H9 (cell line): Measurements from ENCODE around the gene CHST1. TPM values are rescaled to one million over a fixed set of nuclear protein-coding genes. Genes with fewer than 3 reads are reported as not detected.

Source experiments
- DNase-seq: peaks from one replicate; pipeline ENCODE4 v3.0.0-alpha.2; 2017
- H2AFZ ChIP-seq: one replicate; pipeline ENCODE4 v1.6.1; 2013; ENCODE audit warnings: mild to moderate bottlenecking, low read length, control low read depth, moderate library complexity
- H2AK5ac ChIP-seq: 2 replicates; pipeline ENCODE4 v1.6.1; 2013; ENCODE audit warnings: low read length, control low read depth, mixed read lengths; ENCODE audit not compliant: insufficient read length
- H2BK120ac ChIP-seq: one replicate; pipeline ENCODE4 v1.6.1; 2013; ENCODE audit warnings: low read depth, mild to moderate bottlenecking, low read length, control low read depth, inconsistent platforms; ENCODE audit not compliant: poor library complexity, severe bottlenecking
- H2BK12ac ChIP-seq: 2 replicates; pipeline ENCODE4 v1.6.1; 2013; ENCODE audit warnings: low read length, control low read depth, mixed read lengths, low read depth; ENCODE audit not compliant: insufficient read length
- H2BK15ac ChIP-seq: 2 replicates; pipeline ENCODE4 v1.6.1; 2013; ENCODE audit warnings: low read depth, low read length, control low read depth
- H2BK20ac ChIP-seq: one replicate; pipeline ENCODE4 v1.6.1; 2013; ENCODE audit warnings: low read depth, mild to moderate bottlenecking, low read length, control low read depth, inconsistent platforms; ENCODE audit not compliant: poor library complexity, severe bottlenecking
- H2BK5ac ChIP-seq: 2 replicates; pipeline ENCODE4 v1.6.1; 2013; ENCODE audit warnings: low read length, control low read depth, mixed read lengths; ENCODE audit not compliant: insufficient read length
- H3K14ac ChIP-seq: 2 replicates; pipeline ENCODE4 v1.6.1; 2013; ENCODE audit warnings: low read length, control low read depth; ENCODE audit not compliant: insufficient read depth
- H3K18ac ChIP-seq: 2 replicates; pipeline ENCODE4 v1.6.1; 2013; ENCODE audit warnings: low read depth, mild to moderate bottlenecking, mixed read lengths, low read length, control low read depth; ENCODE audit not compliant: insufficient read length
- H3K23ac ChIP-seq: 2 replicates; pipeline ENCODE4 v1.6.1; 2013; ENCODE audit warnings: low read length, control low read depth, mixed read lengths, low read depth; ENCODE audit not compliant: insufficient read length
- H3K23me2 ChIP-seq: 2 replicates; pipeline ENCODE4 v1.6.1; 2013; ENCODE audit warnings: low read depth, mild to moderate bottlenecking, mixed read lengths, low read length, control low read depth; ENCODE audit not compliant: insufficient read length, poor library complexity, severe bottlenecking
- H3K27ac ChIP-seq: 2 replicates; pipeline ENCODE4 v1.5.1; 2013; ENCODE audit warnings: low read length, control low read depth, mixed read lengths, low read depth; ENCODE audit not compliant: insufficient read length
- H3K27me3 ChIP-seq: 2 replicates; pipeline ENCODE4 v1.6.1; 2013; ENCODE audit warnings: low read length, control low read depth, inconsistent platforms; ENCODE audit not compliant: insufficient read depth
- H3K4ac ChIP-seq: 2 replicates; pipeline ENCODE4 v1.6.1; 2013; ENCODE audit warnings: low read depth, mild to moderate bottlenecking, control low read depth, inconsistent platforms, low read length, moderate library complexity
- H3K4me1 ChIP-seq: 2 replicates; pipeline ENCODE4 v1.6.1; 2013; ENCODE audit warnings: low read length, control low read depth, inconsistent platforms; ENCODE audit not compliant: insufficient read depth
- H3K4me2 ChIP-seq: 2 replicates; pipeline ENCODE4 v1.6.1; 2013; ENCODE audit warnings: low read length, control low read depth, mixed read lengths; ENCODE audit not compliant: insufficient read length, insufficient read depth
- H3K56ac ChIP-seq: 2 replicates; pipeline ENCODE4 v1.6.1; 2013; ENCODE audit warnings: low read depth, mild to moderate bottlenecking, mixed read lengths, low read length, control low read depth; ENCODE audit not compliant: insufficient read length
- H3K79me1 ChIP-seq: 2 replicates; pipeline ENCODE4 v1.6.1; 2013; ENCODE audit warnings: low read depth, mild to moderate bottlenecking, moderate library complexity, low read length, control low read depth, inconsistent platforms; ENCODE audit not compliant: insufficient read depth, poor library complexity, severe bottlenecking
- H3K79me2 ChIP-seq: 2 replicates; pipeline ENCODE4 v1.6.1; 2013; ENCODE audit warnings: low read length, control low read depth, inconsistent platforms; ENCODE audit not compliant: insufficient read depth
- H3K9ac ChIP-seq: 2 replicates; pipeline ENCODE4 v1.6.1; 2013; ENCODE audit warnings: low read length, control low read depth, mixed read lengths; ENCODE audit not compliant: insufficient read length; ENCODE audit errors: extremely low read depth
- H3K9me3 ChIP-seq: one replicate; pipeline ENCODE4 v1.6.1; 2013; ENCODE audit warnings: low read depth, low read length, inconsistent platforms; ENCODE audit not compliant: control insufficient read depth
- H3T11ph ChIP-seq: one replicate; pipeline ENCODE4 v1.6.1; 2013; ENCODE audit warnings: mild to moderate bottlenecking, low read length, control low read depth, inconsistent platforms
- H4K20me1 ChIP-seq: one replicate; pipeline ENCODE4 v1.6.1; 2013; ENCODE audit not compliant: control insufficient read depth, insufficient read length, insufficient read depth
- H4K5ac ChIP-seq: 2 replicates; pipeline ENCODE4 v1.6.1; 2013; ENCODE audit warnings: low read depth, mild to moderate bottlenecking, mixed read lengths, low read length, control low read depth; ENCODE audit not compliant: insufficient read length
- H4K8ac ChIP-seq: replicated peaks from 2 replicates; pipeline ENCODE4 v1.6.1; 2013; ENCODE audit warnings: low read length, control low read depth, mixed read lengths, low read depth; ENCODE audit not compliant: insufficient read length
- H4K91ac ChIP-seq: 2 replicates; pipeline ENCODE4 v1.6.1; 2013; ENCODE audit warnings: low read depth, mild to moderate bottlenecking, moderate library complexity, mixed read lengths, low read length, control low read depth; ENCODE audit not compliant: insufficient read length
- H3K27ac Mint-ChIP-seq, 3 experiments: 2 replicates in 2 of 3; 3 replicates in 1 of 3; pipeline ENCODE4 v1.8.0; 2020 to 2021; ENCODE audit warnings: mixed read lengths in 3 of 3, mild to moderate bottlenecking in 1 of 3, moderate library complexity in 1 of 3
- H3K27me3 Mint-ChIP-seq: 2 replicates; pipeline ENCODE4 v1.8.0; 2021; ENCODE audit warnings: low read depth, mild to moderate bottlenecking, moderate library complexity, mixed read lengths
- H3K36me3 Mint-ChIP-seq, 3 experiments: 2 replicates in 2 of 3; 3 replicates in 1 of 3; pipeline ENCODE4 v1.8.0; 2020 to 2021; ENCODE audit warnings: low read depth in 3 of 3, mixed read lengths in 3 of 3; ENCODE audit not compliant: insufficient read depth in 1 of 3
- H3K4me1 Mint-ChIP-seq, 2 experiments: 2 replicates each; pipeline ENCODE4 v1.8.0; 2020; ENCODE audit warnings: mixed read lengths in 2 of 2
- H3K4me3 Mint-ChIP-seq, 2 experiments: 2 replicates in 1 of 2; 3 replicates in 1 of 2; pipeline ENCODE4 v1.8.0; 2020 to 2021; ENCODE audit warnings: mild to moderate bottlenecking in 2 of 2, mixed read lengths in 2 of 2, moderate library complexity in 1 of 2
- H3K9me3 Mint-ChIP-seq, 2 experiments: 2 replicates in 1 of 2; 3 replicates in 1 of 2; pipeline ENCODE4 v1.8.0; 2020; ENCODE audit warnings: mild to moderate bottlenecking in 2 of 2, mixed read lengths in 2 of 2, moderate library complexity in 1 of 2
- WGBS: extraction: QIAGEN DNeasy Blood & Tissue Kit; methylation state at CpG from one replicate; pipeline ENCODE4 v1.1.7; 2013; ENCODE audit warnings: missing lambda C conversion rate, low lambda C conversion rate, mixed read lengths; ENCODE audit not compliant: insufficient read length; ENCODE audit errors: extremely low coverage; 5-methylcytosine and 5-hydroxymethylcytosine counted together
- total RNA-seq: library from RNA; stranded (reverse); gene quantifications from 2 replicates; pipeline ENCODE4 v1.2.1, GENCODE V29; 2021
- TF ChIP-seq, protein P1 (sequence below): fragments of 200-600 bp; sonication (generic); conservative IDR thresholded peaks from 3 replicates; pipeline ENCODE4 v1.8.0; 2021; ENCODE audit warnings: antibody characterized with exemption, mild to moderate bottlenecking

The CHST1 gene
- total RNA-seq, 1 experiment from 2014 or later: 0.57 TPM

DNA sequence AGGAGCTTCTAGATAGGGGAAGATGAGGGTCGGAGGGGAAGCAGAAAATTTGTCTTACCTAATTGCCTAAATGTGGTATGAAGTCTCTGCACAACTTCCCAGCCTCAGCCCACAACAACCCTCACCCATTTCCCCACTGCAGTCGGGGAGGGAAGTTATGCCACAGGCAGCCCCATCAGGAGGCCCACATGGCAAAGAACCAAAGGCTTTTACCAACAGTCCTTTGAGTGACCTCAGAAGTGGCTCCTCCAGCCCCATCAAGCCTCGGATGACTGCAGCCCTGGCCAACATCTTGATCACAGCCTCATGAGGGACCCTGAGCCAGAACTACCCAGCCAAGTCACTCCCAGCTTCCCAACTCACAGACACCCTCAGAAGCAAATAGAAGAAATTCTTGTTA, 54.8 kb downstream of the CHST1 start:
- Mint-ChIP-seq H3K36me3 (no peaks in the 10 kb centered on the region; a peak in 1 of 7 replicates), H3K4me1 (peaks cover 3 to 16% of the 10 kb centered on the region in 2 experiments; a peak in 3 of 4 replicates), H3K4me3 (no peak overlapping the region), H3K27me3 (peaks cover 25% of the 10 kb centered on the region), H3K9me3 (no peaks in the 10 kb centered on the region), H3K27ac (no peak overlapping the region; a peak in 1 of 7 replicates)
- no peaks in the 10 kb centered on the region for H3K4me1 ChIP-seq
- H3K27ac ChIP-seq: no peak overlapping the region
- no peaks in the 10 kb centered on the region for H3K79me1 ChIP-seq
- no peak overlapping the region for H3K18ac ChIP-seq
- H3K9me3 ChIP-seq: no peaks in the 10 kb centered on the region
- no peak overlapping the region for H3K4me2 ChIP-seq
- no peak overlapping the region for H2BK20ac ChIP-seq
- H3K23ac ChIP-seq: no peak overlapping the region
- DNase-seq: no peak
- H2BK120ac ChIP-seq: no peak overlapping the region
- H2AK5ac ChIP-seq: no peak overlapping the region
- H3K23me2 ChIP-seq: no peaks in the 10 kb centered on the region
- no peak overlapping the region for H2BK5ac ChIP-seq
- no peak overlapping the region for H4K8ac ChIP-seq
- TF ChIP-seq, protein P1, sequence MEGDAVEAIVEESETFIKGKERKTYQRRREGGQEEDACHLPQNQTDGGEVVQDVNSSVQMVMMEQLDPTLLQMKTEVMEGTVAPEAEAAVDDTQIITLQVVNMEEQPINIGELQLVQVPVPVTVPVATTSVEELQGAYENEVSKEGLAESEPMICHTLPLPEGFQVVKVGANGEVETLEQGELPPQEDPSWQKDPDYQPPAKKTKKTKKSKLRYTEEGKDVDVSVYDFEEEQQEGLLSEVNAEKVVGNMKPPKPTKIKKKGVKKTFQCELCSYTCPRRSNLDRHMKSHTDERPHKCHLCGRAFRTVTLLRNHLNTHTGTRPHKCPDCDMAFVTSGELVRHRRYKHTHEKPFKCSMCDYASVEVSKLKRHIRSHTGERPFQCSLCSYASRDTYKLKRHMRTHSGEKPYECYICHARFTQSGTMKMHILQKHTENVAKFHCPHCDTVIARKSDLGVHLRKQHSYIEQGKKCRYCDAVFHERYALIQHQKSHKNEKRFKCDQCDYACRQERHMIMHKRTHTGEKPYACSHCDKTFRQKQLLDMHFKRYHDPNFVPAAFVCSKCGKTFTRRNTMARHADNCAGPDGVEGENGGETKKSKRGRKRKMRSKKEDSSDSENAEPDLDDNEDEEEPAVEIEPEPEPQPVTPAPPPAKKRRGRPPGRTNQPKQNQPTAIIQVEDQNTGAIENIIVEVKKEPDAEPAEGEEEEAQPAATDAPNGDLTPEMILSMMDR: no peak
- H2BK15ac ChIP-seq: no peak overlapping the region
- H4K5ac ChIP-seq: no peak overlapping the region
- no peak overlapping the region for H4K91ac ChIP-seq
- H3K27me3 ChIP-seq: no peaks in the 10 kb centered on the region
- no peak overlapping the region for H3K56ac ChIP-seq
- no peaks in the 10 kb centered on the region for H3K79me2 ChIP-seq
- H2BK12ac ChIP-seq: no peak overlapping the region
- no peaks in the 10 kb centered on the region for H4K20me1 ChIP-seq
- WGBS: no CpG with 5 or more reads among the region's 3 CpGs
- no peak overlapping the region for H3K14ac ChIP-seq
- H3K4ac ChIP-seq: no peak overlapping the region
- H2AFZ ChIP-seq: no peak overlapping the region
- H3T11ph ChIP-seq: no peak overlapping the region
- H3K9ac ChIP-seq: no peak overlapping the region
